ENCODE results near the gene TBX5. TPM values are rescaled to one million over a fixed set of nuclear protein-coding genes. Genes with fewer than 3 reads are reported as not detected.
"Not testable (repeated sequence)": the region's sequence is repeated elsewhere in the genome, so short reads cannot be mapped to it uniquely, and the experiment has no call there.

TBX5 gene
- total and polyA plus RNA-seq, 4 donors: 0.17 TPM; not detected in 3

DNA sequence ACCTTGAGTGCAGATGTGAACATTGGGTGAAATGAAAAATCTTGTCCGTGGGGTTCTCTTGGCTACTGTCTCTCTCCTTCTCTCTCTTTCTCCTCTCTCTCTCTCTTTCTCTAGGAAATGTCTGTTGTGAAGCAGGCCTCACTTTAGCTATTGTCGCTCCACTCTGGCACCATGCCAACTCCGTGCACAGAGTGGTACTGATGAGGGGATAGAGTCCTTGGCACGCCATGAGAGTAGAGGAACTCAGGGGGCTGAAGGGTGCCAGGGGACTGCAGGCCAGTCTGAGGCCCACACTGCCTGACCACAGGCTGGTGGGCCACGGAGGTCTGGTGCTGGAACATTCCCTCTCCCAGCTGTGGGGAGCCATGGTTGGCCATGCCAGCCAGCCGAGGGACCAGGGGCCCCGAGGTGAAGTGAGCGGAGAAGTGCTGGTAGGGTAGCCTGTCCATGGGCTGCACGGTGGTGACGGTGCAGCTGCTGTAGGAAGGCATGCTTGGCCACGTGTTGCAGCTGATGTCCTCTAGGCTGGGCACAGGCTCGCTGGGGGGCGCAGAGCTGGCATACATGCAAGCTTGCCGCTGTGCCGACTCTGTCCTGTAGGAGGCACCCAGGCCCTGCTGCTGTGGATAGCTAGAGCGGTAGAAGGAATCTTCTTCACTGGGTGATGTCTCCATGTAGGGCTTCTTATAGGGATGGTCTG, 50.4 kb downstream of the TBX5 start:
- Histone ChIP-seq H3K4me1 (ENCODE audit: control insufficient read depth, insufficient read depth, low read length) (peaks cover 6% of the 10 kb centered on the region), H3K27ac (ENCODE audit: low read depth, low read length) (no peak overlapping the region), H3K9me3 (ENCODE audit: control insufficient read depth, insufficient read depth, low read length) (no peaks in the 10 kb centered on the region), H3K27me3 (ENCODE audit: control insufficient read depth, insufficient read depth, low read length) (peaks cover 7% of the 10 kb centered on the region), H3K4me3 (ENCODE audit: low read depth, low read length) (no peak overlapping the region), H3K36me3 (ENCODE audit: control insufficient read depth, insufficient read depth, low read length) (no peaks in the 10 kb centered on the region)
- 54% methylated on average over 15 of the region's 16 CpGs for WGBS (ENCODE audit: insufficient coverage)
- peak in 2 of 6 donors; percentile 20 to 42 for DNase-seq (ENCODE audit: low read depth in 4 of 6, low spot score in 6 of 6)

DNA sequence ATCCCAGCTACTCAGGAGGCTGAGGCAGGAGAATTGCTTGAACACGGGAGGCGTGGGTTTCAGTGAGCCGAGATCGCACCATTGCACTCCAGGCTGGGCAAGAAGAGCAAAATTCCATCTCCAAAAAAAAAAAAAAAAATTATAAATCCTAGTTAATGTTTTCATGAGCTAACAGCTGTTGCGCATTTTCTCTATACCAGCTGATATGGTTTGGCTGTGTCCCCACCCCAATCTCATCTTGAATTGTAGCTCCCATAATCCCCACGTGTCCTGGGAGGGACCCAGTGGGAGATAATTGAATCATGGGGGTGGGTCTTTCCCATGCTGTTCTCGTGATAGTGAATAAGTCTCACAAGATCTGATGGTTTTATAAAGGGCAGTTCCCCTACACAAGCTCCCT, 56.7 kb downstream of the TBX5 start:
- H3K4me1 ChIP-seq (ENCODE audit: control insufficient read depth, insufficient read depth, low read length); H3K9me3 ChIP-seq (ENCODE audit: control insufficient read depth, insufficient read depth, low read length); H3K27ac ChIP-seq (ENCODE audit: low read depth, low read length); H3K27me3 ChIP-seq (ENCODE audit: control insufficient read depth, insufficient read depth, low read length); H3K36me3 ChIP-seq (ENCODE audit: control insufficient read depth, insufficient read depth, low read length); DNase-seq (ENCODE audit: low read depth in 4 of 6, low spot score in 6 of 6); H3K4me3 ChIP-seq (ENCODE audit: low read depth, low read length): not testable (repeated sequence)
- no CpG with 5 or more reads among the region's 7 CpGs for WGBS (ENCODE audit: insufficient coverage)

DNA sequence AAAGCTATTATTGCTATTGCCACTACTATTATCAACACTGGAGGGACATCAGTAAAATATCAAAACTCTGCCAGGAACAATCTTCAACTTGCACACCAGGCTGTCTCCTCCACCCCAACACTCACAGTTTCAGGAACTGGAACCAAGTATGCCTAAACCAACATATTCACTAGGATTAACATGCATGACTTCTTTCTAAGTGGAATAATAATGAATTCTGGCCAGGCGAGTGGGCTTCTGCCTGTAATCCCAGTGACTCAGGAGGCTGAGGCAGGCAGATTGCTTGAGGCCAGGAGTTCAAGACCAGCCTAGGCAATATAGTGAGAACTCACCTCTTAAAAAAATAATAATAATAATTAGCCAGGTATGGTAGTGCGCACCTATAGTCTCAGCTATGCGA, 58.1 kb downstream of the TBX5 start:
- H3K9me3 ChIP-seq (ENCODE audit: control insufficient read depth, insufficient read depth, low read length): no peaks in the 10 kb centered on the region
- H3K36me3 ChIP-seq (ENCODE audit: control insufficient read depth, insufficient read depth, low read length): no peaks in the 10 kb centered on the region
- H3K27ac ChIP-seq (ENCODE audit: low read depth, low read length): no peak overlapping the region
- no peak overlapping the region for H3K4me3 ChIP-seq (ENCODE audit: low read depth, low read length)
- no CpG with 5 or more reads among the region's 3 CpGs for WGBS (ENCODE audit: insufficient coverage)
- no peaks in the 10 kb centered on the region for H3K27me3 ChIP-seq (ENCODE audit: control insufficient read depth, insufficient read depth, low read length)
- no peak for DNase-seq (ENCODE audit: low read depth in 4 of 6, low spot score in 6 of 6)
- no peaks in the 10 kb centered on the region for H3K4me1 ChIP-seq (ENCODE audit: control insufficient read depth, insufficient read depth, low read length)

DNA sequence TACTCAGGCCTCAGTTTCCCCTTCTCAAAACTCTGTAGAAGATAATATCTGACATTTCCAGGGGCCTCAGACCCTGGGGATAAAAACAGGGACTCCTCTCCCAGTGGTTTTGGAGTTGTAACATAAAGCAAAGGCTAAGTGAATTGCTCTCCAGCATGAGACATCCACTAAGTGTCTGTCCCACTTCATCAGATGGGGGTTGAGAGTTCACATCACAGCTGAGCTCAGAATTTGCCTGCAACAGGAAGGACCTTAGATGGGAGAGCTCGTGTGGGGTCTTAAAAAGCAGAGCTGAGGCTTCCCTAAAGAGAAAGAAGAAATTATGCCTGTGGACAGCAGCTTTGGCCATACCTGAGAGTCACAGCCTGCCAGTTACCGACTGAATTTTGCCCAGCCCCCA, 61.1 kb downstream of the TBX5 start:
- Histone ChIP-seq H3K9me3 (ENCODE audit: control insufficient read depth, insufficient read depth, low read length) (no peaks in the 10 kb centered on the region), H3K27me3 (ENCODE audit: control insufficient read depth, insufficient read depth, low read length) (no peaks in the 10 kb centered on the region), H3K27ac (ENCODE audit: low read depth, low read length) (no peak overlapping the region), H3K4me1 (ENCODE audit: control insufficient read depth, insufficient read depth, low read length) (no peaks in the 10 kb centered on the region), H3K36me3 (ENCODE audit: control insufficient read depth, insufficient read depth, low read length) (no peaks in the 10 kb centered on the region), H3K4me3 (ENCODE audit: low read depth, low read length) (no peak overlapping the region)
- no peak for DNase-seq (ENCODE audit: low read depth in 4 of 6, low spot score in 6 of 6)
- 60% methylated on average over 1 of the region's 2 CpGs for WGBS (ENCODE audit: insufficient coverage)

DNA sequence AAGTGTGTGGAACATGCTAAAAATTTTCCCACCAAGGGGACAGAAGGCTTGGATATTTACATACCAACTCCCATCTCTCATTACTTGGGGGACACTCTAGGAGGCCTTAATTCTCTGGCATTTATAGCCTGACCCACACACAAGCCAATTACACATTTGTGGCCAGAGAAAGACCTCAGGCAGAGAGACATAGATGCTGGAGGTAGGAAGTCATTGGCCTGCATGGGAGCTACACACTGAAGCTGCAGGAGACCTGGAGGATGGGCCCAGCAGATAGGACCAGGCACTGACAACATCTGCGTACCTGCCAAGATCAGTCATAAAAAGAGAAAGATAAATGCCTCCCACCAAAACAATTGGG, 61.7 kb downstream of the TBX5 start:
- Histone ChIP-seq H3K4me1 (ENCODE audit: control insufficient read depth, insufficient read depth, low read length) (no peaks in the 10 kb centered on the region), H3K4me3 (ENCODE audit: low read depth, low read length) (no peak overlapping the region), H3K27me3 (ENCODE audit: control insufficient read depth, insufficient read depth, low read length) (no peaks in the 10 kb centered on the region), H3K9me3 (ENCODE audit: control insufficient read depth, insufficient read depth, low read length) (no peaks in the 10 kb centered on the region), H3K27ac (ENCODE audit: low read depth, low read length) (no peak overlapping the region), H3K36me3 (ENCODE audit: control insufficient read depth, insufficient read depth, low read length) (no peaks in the 10 kb centered on the region)
- WGBS (ENCODE audit: insufficient coverage): no CpG with 5 or more reads among the region's 1 CpG
- no peak for DNase-seq (ENCODE audit: low read depth in 4 of 6, low spot score in 6 of 6)

DNA sequence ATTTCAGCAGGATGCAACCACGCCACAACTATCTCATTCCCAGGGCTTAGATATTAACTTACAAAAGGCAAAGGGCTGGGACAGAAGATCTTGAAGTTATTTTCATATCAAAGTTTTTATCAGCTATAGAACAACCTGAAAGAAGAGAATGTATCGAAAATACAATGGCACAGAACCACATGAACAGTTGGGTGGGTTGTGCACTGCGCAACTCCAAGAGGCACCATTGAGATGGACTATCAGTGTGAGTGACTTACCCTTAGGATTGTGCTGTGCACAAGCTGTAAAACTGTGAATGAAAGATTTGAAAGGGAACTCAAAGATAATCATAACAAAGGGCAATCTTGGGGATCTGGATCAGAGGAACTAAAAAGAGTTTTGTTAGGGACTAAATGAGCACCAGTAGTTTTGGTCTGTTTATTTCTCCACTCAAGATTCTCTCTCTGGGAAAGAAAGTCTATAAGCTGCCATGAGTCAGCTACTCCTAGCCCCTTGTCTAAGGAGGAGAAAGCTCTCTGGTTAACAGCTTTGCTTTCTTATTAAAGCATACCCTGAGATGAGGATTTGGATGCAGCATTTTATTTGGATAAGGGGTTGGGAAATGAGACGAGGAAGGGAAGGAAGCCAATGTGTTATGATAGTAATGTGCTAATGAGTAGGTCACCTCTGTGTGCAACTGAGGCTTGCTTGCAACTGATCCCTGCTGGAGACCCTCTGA, 62.2 kb downstream of the TBX5 start:
- no peak overlapping the region for H3K4me3 ChIP-seq (ENCODE audit: low read depth, low read length)
- no peaks in the 10 kb centered on the region for H3K9me3 ChIP-seq (ENCODE audit: control insufficient read depth, insufficient read depth, low read length)
- no peaks in the 10 kb centered on the region for H3K36me3 ChIP-seq (ENCODE audit: control insufficient read depth, insufficient read depth, low read length)
- DNase-seq (ENCODE audit: low read depth in 4 of 6, low spot score in 6 of 6): no peak
- no peaks in the 10 kb centered on the region for H3K27me3 ChIP-seq (ENCODE audit: control insufficient read depth, insufficient read depth, low read length)
- H3K27ac ChIP-seq (ENCODE audit: low read depth, low read length): no peak overlapping the region
- H3K4me1 ChIP-seq (ENCODE audit: control insufficient read depth, insufficient read depth, low read length): no peaks in the 10 kb centered on the region
- WGBS (ENCODE audit: insufficient coverage): 74% methylated on average over 2 of the region's 4 CpGs

DNA sequence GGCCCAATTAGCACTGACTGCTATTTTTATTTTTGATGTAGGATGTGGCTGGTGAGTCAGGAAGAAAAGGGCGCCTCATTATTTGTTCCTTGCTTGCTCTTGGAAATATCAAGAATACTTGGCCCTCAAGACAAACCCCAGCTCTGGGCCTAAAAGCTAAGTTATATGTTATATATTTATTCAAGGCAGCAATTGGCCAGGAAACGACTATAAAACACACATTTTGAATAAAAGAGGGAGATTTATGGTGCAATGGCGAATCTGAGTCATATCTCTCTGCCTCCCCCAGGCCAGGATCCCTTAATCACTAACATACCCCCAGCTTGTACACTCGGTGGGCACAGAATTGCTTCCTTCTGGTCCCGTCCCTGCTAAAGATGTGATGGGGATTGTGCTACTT, 63.3 kb downstream of the TBX5 start:
- H3K36me3 ChIP-seq (ENCODE audit: control insufficient read depth, insufficient read depth, low read length): no peaks in the 10 kb centered on the region
- no peak for DNase-seq (ENCODE audit: low read depth in 4 of 6, low spot score in 6 of 6)
- H3K4me1 ChIP-seq (ENCODE audit: control insufficient read depth, insufficient read depth, low read length): no peaks in the 10 kb centered on the region
- H3K27ac ChIP-seq (ENCODE audit: low read depth, low read length): no peak overlapping the region
- no peak overlapping the region for H3K4me3 ChIP-seq (ENCODE audit: low read depth, low read length)
- no peaks in the 10 kb centered on the region for H3K9me3 ChIP-seq (ENCODE audit: control insufficient read depth, insufficient read depth, low read length)
- no CpG with 5 or more reads among the region's 5 CpGs for WGBS (ENCODE audit: insufficient coverage)
- H3K27me3 ChIP-seq (ENCODE audit: control insufficient read depth, insufficient read depth, low read length): no peaks in the 10 kb centered on the region

DNA sequence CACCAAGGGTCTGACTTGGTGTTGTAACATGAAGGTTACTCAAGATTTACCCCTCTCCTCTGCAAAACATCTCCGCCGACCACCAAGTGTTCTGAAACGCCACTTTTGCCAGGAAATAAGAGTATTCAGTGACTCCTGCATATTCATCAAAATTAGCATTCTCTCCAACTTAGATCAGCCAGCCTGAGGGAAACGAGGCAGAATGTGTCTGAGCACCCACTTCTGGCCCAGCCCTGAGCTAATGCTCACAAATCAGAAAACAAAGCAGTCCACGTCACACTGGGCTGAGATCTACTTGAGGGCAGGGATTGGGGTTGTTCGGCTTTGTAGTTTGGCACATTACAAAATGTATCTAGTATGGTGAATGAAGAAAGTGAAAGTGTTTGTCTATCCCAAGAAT, 64.3 kb downstream of the TBX5 start:
- Histone ChIP-seq H3K4me1 (ENCODE audit: control insufficient read depth, insufficient read depth, low read length) (no peaks in the 10 kb centered on the region), H3K9me3 (ENCODE audit: control insufficient read depth, insufficient read depth, low read length) (no peaks in the 10 kb centered on the region), H3K27me3 (ENCODE audit: control insufficient read depth, insufficient read depth, low read length) (no peaks in the 10 kb centered on the region), H3K27ac (ENCODE audit: low read depth, low read length) (no peak overlapping the region), H3K36me3 (ENCODE audit: control insufficient read depth, insufficient read depth, low read length) (no peaks in the 10 kb centered on the region), H3K4me3 (ENCODE audit: low read depth, low read length) (no peak overlapping the region)
- 72% methylated on average over 4 of the region's 6 CpGs for WGBS (ENCODE audit: insufficient coverage)
- no peak for DNase-seq (ENCODE audit: low read depth in 4 of 6, low spot score in 6 of 6)

DNA sequence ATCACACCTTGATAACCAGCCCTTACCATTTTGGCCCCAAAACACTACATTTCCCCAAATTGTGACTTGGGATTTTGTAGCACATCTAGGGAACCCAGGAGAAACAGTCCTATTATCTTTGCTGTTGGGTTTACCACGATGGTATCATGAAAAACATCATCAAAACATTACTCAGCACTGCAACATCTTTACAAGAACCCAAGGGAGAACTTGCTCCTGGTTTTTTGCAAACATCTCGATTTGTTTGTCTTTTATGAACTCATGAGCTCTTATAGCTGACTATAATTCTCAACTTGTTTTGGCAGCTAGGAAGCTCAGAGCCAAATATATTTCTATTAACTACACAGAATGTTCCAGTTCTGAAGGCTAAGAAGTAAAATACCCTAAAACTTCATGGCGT, 65.7 kb downstream of the TBX5 start:
- no peaks in the 10 kb centered on the region for H3K4me1 ChIP-seq (ENCODE audit: control insufficient read depth, insufficient read depth, low read length)
- H3K27me3 ChIP-seq (ENCODE audit: control insufficient read depth, insufficient read depth, low read length): peaks cover 3% of the 10 kb centered on the region
- no peaks in the 10 kb centered on the region for H3K9me3 ChIP-seq (ENCODE audit: control insufficient read depth, insufficient read depth, low read length)
- H3K36me3 ChIP-seq (ENCODE audit: control insufficient read depth, insufficient read depth, low read length): no peaks in the 10 kb centered on the region
- 86% methylated on average over 1 of the region's 3 CpGs for WGBS (ENCODE audit: insufficient coverage)
- no peak overlapping the region for H3K27ac ChIP-seq (ENCODE audit: low read depth, low read length)
- no peak overlapping the region for H3K4me3 ChIP-seq (ENCODE audit: low read depth, low read length)
- DNase-seq (ENCODE audit: low read depth in 4 of 6, low spot score in 6 of 6): no peak

DNA sequence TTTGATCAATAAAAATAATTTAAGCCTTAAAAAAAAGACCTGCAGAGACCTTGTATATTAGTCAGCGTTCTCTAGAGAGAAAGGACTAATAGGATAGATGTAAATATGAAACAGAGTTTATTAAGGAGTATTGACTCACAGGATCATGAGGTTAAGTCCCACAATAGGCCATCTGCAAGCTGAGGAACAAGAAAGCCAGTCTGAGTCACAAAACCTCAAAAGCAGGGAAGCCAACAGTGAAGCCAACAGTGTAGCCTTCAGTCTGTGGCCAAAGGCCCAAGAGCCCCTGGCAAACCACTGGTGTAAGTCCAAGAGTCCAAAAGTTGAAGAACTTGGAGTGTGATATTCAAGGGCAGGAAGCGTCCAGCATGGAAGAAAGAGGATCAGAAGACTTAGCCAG, 66.3 kb downstream of the TBX5 start:
- Histone ChIP-seq H3K36me3 (ENCODE audit: control insufficient read depth, insufficient read depth, low read length) (no peaks in the 10 kb centered on the region), H3K9me3 (ENCODE audit: control insufficient read depth, insufficient read depth, low read length) (no peaks in the 10 kb centered on the region), H3K4me3 (ENCODE audit: low read depth, low read length) (no peak overlapping the region), H3K27ac (ENCODE audit: low read depth, low read length) (no peak overlapping the region), H3K27me3 (ENCODE audit: control insufficient read depth, insufficient read depth, low read length) (peaks cover 3% of the 10 kb centered on the region), H3K4me1 (ENCODE audit: control insufficient read depth, insufficient read depth, low read length) (no peaks in the 10 kb centered on the region)
- DNase-seq (ENCODE audit: low read depth in 4 of 6, low spot score in 6 of 6): no peak
- 100% methylated on average over 1 of the region's 2 CpGs for WGBS (ENCODE audit: insufficient coverage)
